Testis (tissue), 2 donors: ENCODE measurements around the gene HBD.

ENCODE experiments used
- POLR2A ChIP-seq: fragments of 450-650 bp; IDR thresholded peaks from one replicate; pipeline ENCODE4 v1.6.1; 2017; ENCODE audit warnings: antibody characterized with exemption, mild to moderate bottlenecking, moderate library complexity
- TF ChIP-seq, protein P1 (sequence below), 3 experiments: fragments of 450-650 bp in 2 of 3; fragments of 200-600 bp in 1 of 3; sonication (generic) in 1 of 3; IDR thresholded peaks; one replicate each; pipeline ENCODE4 v1.5.1; 2016 to 2019; ENCODE audit warnings: antibody characterized with exemption in 3 of 3, mild to moderate bottlenecking in 2 of 3, moderate library complexity in 1 of 3

DNA sequence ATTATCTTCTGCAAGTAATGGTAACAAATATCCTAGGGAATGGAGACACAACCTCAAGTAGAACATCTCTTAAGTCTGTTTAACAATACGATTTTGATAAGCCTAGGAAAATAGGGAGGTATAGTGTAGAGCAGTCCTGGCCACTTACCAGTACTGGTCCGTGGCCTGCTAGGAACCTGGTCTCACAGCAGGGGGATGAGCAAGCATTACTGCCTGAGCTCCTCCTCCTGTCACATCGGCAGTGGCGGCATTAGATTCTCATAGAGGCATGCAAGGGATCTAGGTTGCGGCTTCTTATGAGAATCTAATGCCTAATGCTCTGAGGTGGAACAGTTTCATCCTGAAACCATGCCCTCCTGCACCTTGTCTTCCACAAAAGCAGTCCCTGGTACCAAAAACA lies 38.2 kb downstream of the HBD start:
- TF ChIP-seq, protein P1, sequence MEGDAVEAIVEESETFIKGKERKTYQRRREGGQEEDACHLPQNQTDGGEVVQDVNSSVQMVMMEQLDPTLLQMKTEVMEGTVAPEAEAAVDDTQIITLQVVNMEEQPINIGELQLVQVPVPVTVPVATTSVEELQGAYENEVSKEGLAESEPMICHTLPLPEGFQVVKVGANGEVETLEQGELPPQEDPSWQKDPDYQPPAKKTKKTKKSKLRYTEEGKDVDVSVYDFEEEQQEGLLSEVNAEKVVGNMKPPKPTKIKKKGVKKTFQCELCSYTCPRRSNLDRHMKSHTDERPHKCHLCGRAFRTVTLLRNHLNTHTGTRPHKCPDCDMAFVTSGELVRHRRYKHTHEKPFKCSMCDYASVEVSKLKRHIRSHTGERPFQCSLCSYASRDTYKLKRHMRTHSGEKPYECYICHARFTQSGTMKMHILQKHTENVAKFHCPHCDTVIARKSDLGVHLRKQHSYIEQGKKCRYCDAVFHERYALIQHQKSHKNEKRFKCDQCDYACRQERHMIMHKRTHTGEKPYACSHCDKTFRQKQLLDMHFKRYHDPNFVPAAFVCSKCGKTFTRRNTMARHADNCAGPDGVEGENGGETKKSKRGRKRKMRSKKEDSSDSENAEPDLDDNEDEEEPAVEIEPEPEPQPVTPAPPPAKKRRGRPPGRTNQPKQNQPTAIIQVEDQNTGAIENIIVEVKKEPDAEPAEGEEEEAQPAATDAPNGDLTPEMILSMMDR (IDR thresholded peaks at IDR 0.05), result no peak
- no peak for TF ChIP-seq POLR2A
